ENCODE data around the gene BACH1. TPM values are rescaled to one million over a fixed set of nuclear protein-coding genes. Genes with fewer than 3 reads are reported as not detected.
A peak's percentile ranks its signal among the peaks of the same experiment; 100 is the strongest.
"Not testable (repeated sequence)": the region's sequence is repeated elsewhere in the genome, so short reads cannot be mapped to it uniquely, and the experiment has no call there.

BACH1 gene
- 10 to 100 TPM; 41.7 to 51.8 (median 48.5) TPM for polyA plus RNA-seq (ENCODE audit: insufficient read length in 4 of 4)

GRCh38 chr21:29298348-29299045 is at the start of gene BACH1:
TSS of gene BACH1 (plus strand) at chr21:29298922. CDS start at chr21:29321281, 22,359 bp downstream.
- peak; percentile 75 to 82 (median 79) for DNase-seq (ENCODE audit: low read depth in 4 of 4, low spot score in 3 of 4)

GRCh38 chr21:29249289-29249688 is 49.4 kb upstream of the BACH1 start:
- DNase-seq (ENCODE audit: low read depth in 4 of 4, low spot score in 3 of 4) = not testable (repeated sequence)

GRCh38 chr21:29250636-29251035 is 48.1 kb upstream of the BACH1 start:
- DNase-seq (ENCODE audit: low read depth in 4 of 4, low spot score in 3 of 4) = no peak

GRCh38 chr21:29253861-29254260 is 44.9 kb upstream of the BACH1 start:
- not testable (repeated sequence) for DNase-seq (ENCODE audit: low read depth in 4 of 4, low spot score in 3 of 4)

GRCh38 chr21:29254550-29254949 is 44.2 kb upstream of the BACH1 start:
- DNase-seq (ENCODE audit: low read depth in 4 of 4, low spot score in 3 of 4) = no peak

- DNase-seq (ENCODE audit: low read depth in 4 of 4, low spot score in 3 of 4) = no peak
These were observed 42.4 kb upstream of the BACH1 start for GRCh38 chr21:29256126-29256910.

GRCh38 chr21:29257701-29258100 is 41.0 kb upstream of the BACH1 start:
- DNase-seq (ENCODE audit: low read depth in 4 of 4, low spot score in 3 of 4) = no peak

- DNase-seq (ENCODE audit: low read depth in 4 of 4, low spot score in 3 of 4) = no peak
These were observed 39.9 kb upstream of the BACH1 start for GRCh38 chr21:29258626-29259338.

GRCh38 chr21:29260461-29260860 is 38.3 kb upstream of the BACH1 start:
- DNase-seq (ENCODE audit: low read depth in 4 of 4, low spot score in 3 of 4) = no peak

- DNase-seq (ENCODE audit: low read depth in 4 of 4, low spot score in 3 of 4) = no peak
These were observed 36.9 kb upstream of the BACH1 start for GRCh38 chr21:29261555-29262540.

- DNase-seq (ENCODE audit: low read depth in 4 of 4, low spot score in 3 of 4) = no peak
These were observed 34.0 kb upstream of the BACH1 start for GRCh38 chr21:29264721-29265120.

GRCh38 chr21:29265690-29266479 is 32.8 kb upstream of the BACH1 start:
- no peak for DNase-seq (ENCODE audit: low read depth in 4 of 4, low spot score in 3 of 4)

- no peak for DNase-seq (ENCODE audit: low read depth in 4 of 4, low spot score in 3 of 4)
These were observed 31.1 kb upstream of the BACH1 start for GRCh38 chr21:29267666-29268065.

GRCh38 chr21:29271927-29272333 is 26.8 kb upstream of the BACH1 start:
- DNase-seq (ENCODE audit: low read depth in 4 of 4, low spot score in 3 of 4) = no peak

GRCh38 chr21:29277442-29277841 is 21.3 kb upstream of the BACH1 start:
- DNase-seq (ENCODE audit: low read depth in 4 of 4, low spot score in 3 of 4) = no peak

- DNase-seq (ENCODE audit: low read depth in 4 of 4, low spot score in 3 of 4) = no peak
These were observed 19.2 kb upstream of the BACH1 start for GRCh38 chr21:29279558-29279957.

- not testable (repeated sequence) for DNase-seq (ENCODE audit: low read depth in 4 of 4, low spot score in 3 of 4)
These were observed 16.9 kb upstream of the BACH1 start for GRCh38 chr21:29281801-29282200.

GRCh38 chr21:29287383-29287782 is 11.3 kb upstream of the BACH1 start:
- DNase-seq (ENCODE audit: low read depth in 4 of 4, low spot score in 3 of 4) = no peak

- no peak for DNase-seq (ENCODE audit: low read depth in 4 of 4, low spot score in 3 of 4)
These were observed 10.5 kb upstream of the BACH1 start for GRCh38 chr21:29288239-29288638.
